A549 treated with dexamethasone at 1 μM for 4 hours (cell line): ENCODE results near the gene SKOR2. TPM values are rescaled to one million over a fixed set of nuclear protein-coding genes. Genes with fewer than 3 reads are reported as not detected.

Source experiments
- total RNA-seq: library from RNA; stranded (reverse); fragments of 200-300 nt; extraction: Qiagen RNA extraction; gene quantifications from 5 replicates; pipeline ENCODE4 v1.2.3, GENCODE V29; 2022

The SKOR2 gene, protein sequence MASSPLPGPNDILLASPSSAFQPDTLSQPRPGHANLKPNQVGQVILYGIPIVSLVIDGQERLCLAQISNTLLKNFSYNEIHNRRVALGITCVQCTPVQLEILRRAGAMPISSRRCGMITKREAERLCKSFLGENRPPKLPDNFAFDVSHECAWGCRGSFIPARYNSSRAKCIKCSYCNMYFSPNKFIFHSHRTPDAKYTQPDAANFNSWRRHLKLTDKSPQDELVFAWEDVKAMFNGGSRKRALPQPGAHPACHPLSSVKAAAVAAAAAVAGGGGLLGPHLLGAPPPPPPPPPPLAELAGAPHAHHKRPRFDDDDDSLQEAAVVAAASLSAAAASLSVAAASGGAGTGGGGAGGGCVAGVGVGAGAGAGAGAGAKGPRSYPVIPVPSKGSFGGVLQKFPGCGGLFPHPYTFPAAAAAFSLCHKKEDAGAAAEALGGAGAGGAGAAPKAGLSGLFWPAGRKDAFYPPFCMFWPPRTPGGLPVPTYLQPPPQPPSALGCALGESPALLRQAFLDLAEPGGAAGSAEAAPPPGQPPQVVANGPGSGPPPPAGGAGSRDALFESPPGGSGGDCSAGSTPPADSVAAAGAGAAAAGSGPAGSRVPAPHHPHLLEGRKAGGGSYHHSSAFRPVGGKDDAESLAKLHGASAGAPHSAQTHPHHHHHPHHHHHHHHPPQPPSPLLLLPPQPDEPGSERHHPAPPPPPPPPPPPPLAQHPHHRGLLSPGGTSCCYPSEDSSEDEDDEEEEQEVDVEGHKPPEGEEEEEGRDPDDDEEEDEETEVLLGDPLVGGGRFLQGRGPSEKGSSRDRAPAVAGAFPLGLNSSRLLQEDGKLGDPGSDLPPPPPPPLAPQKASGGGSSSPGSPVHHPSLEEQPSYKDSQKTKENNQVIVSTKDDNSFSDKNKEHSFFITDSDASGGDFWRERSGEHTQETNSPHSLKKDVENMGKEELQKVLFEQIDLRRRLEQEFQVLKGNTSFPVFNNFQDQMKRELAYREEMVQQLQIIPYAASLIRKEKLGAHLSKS
- not detected in 5 replicates for total RNA-seq

DNA sequence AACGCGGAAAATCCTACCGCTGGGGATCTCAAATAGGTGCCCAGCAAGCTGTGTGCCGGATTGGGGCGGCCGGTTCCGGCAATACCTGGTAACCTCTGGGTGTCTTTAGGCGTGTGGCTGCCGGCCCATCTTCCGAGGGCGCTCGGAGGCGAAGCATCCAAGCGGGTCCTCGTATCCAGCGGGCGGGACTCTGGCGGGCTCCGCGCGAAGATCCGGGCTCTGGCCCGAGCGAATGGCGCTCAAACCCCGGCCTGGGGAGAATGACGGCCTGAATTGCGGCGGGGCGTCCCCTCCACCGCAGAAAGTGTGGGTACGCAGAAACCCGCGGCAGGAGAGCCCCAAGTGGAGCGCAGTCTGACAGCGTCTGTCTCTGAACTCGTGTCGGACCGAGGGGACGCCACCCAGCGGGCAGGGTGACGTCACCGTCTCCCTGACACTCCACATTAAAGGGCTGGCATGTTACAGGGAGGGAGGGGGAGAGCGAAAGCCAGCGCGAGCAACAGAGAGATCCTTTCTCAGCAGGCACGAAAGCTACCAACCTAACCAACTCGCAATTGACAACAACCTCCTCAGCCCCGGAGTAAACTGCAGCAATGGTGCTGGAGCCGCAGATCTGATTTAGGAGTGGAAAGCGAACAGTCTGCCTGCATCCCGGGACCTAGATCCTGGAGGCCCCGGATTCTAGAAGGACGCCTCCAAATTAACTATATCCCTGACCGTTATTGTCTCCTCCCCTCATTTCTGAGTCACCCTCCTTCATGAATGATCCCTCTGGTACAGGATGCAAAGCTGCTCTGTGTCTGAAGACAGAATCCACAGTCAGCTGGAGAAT lies at the start of gene SKOR2:
Gene SKOR2 (minus strand): TSS at position 372 of the 832 bp plus-strand sequence. CDS start 2,477 bp downstream, outside the sequence.

GRCh38 chr18:47175898-47176575 lies 75.4 kb downstream of the SKOR2 start, which contains the start of gene IER3IP1:
Gene IER3IP1, minus strand, starts transcription at chr18:47176364. Its CDS starts 87 bp downstream, at chr18:47176277.

Other genes starting within 250 kb of the SKOR2 start
- not detected in 5 replicates for gene ELOA2, start 216.0 kb downstream of the SKOR2 start, total RNA-seq
- 8.3 to 10.6 TPM (median 9.8 TPM) in 5 replicates for gene HDHD2, start 101.2 kb downstream of the SKOR2 start, total RNA-seq
- 18.3 to 31.5 TPM (median 20.7 TPM) in 5 replicates for gene IER3IP1, start 75.3 kb downstream of the SKOR2 start, total RNA-seq